GM23248 (cell line): ENCODE measurements around the gene TRPC4AP. TPM values are rescaled to one million over a fixed set of nuclear protein-coding genes. Genes with fewer than 3 reads are reported as not detected.

ENCODE experiments used
- DNase-seq: peaks from one replicate; pipeline ENCODE4 v3.0.0-alpha.2; 2015
- H2AFZ ChIP-seq: fragments of 200-600 bp; sonication (generic); 2 replicates; pipeline ENCODE4 v1.6.1; 2016; ENCODE audit warnings: antibody characterized with exemption
- H3F3A ChIP-seq: fragments of 200-600 bp; sonication (generic); 2 replicates; pipeline ENCODE4 v1.6.1; 2016; ENCODE audit warnings: mild to moderate bottlenecking, antibody characterized with exemption, mixed run types; ENCODE audit not compliant: insufficient read depth
- H3K27ac ChIP-seq: fragments of 200-600 bp; sonication (generic); 2 replicates; pipeline ENCODE4 v1.5.1; 2016; ENCODE audit warnings: mild to moderate bottlenecking
- H3K27me3 ChIP-seq: fragments of 200-600 bp; sonication (generic); replicated peaks from 2 replicates; pipeline ENCODE4 v1.6.1; 2016; ENCODE audit warnings: mild to moderate bottlenecking; ENCODE audit not compliant: insufficient read depth
- H3K36me3 ChIP-seq: fragments of 200-600 bp; sonication (generic); 2 replicates; pipeline ENCODE4 v1.6.1; 2016; ENCODE audit warnings: low read depth, mild to moderate bottlenecking
- H3K4me1 ChIP-seq: fragments of 200-600 bp; sonication (generic); 2 replicates; pipeline ENCODE4 v1.6.1; 2016; ENCODE audit warnings: mild to moderate bottlenecking; ENCODE audit not compliant: insufficient read depth
- H3K4me2 ChIP-seq: fragments of 200-600 bp; sonication (generic); one replicate; pipeline ENCODE4 v1.6.1; 2016; ENCODE audit warnings: mild to moderate bottlenecking; ENCODE audit not compliant: unreplicated experiment
- H3K4me3 ChIP-seq: fragments of 200-600 bp; sonication (generic); 2 replicates; pipeline ENCODE4 v1.5.1; 2016; ENCODE audit warnings: mild to moderate bottlenecking
- H3K79me2 ChIP-seq: fragments of 200-600 bp; sonication (generic); 2 replicates; pipeline ENCODE4 v1.6.1; 2016; ENCODE audit warnings: mild to moderate bottlenecking; ENCODE audit not compliant: insufficient read depth
- H3K9ac ChIP-seq: fragments of 200-600 bp; sonication (generic); 2 replicates; pipeline ENCODE4 v1.6.1; 2016; ENCODE audit warnings: mild to moderate bottlenecking
- H3K9me2 ChIP-seq: fragments of 200-600 bp; sonication (generic); 2 replicates; pipeline ENCODE4 v1.6.1; 2016; ENCODE audit warnings: mixed run types, mild to moderate bottlenecking, moderate library complexity; ENCODE audit not compliant: insufficient read depth
- H3K9me3 ChIP-seq: fragments of 200-600 bp; sonication (generic); one replicate; pipeline ENCODE4 v1.6.1; 2017; ENCODE audit warnings: low read depth
- H4K20me1 ChIP-seq: fragments of 200-600 bp; sonication (generic); 2 replicates; pipeline ENCODE4 v1.6.0; 2016; ENCODE audit not compliant: insufficient read depth
- EZH2 ChIP-seq: fragments of 200-600 bp; sonication (generic); IDR thresholded peaks from 2 replicates; pipeline ENCODE4 v1.6.1; 2018; ENCODE audit warnings: antibody characterized with exemption, mild to moderate bottlenecking; ENCODE audit not compliant: insufficient read depth, poor library complexity, severe bottlenecking
- EZH2phosphoT487 ChIP-seq: fragments of 200-600 bp; sonication (generic); IDR thresholded peaks from 2 replicates; pipeline ENCODE4 v1.6.1; 2018; ENCODE audit warnings: antibody characterized with exemption, moderate library complexity, mild to moderate bottlenecking, low read depth; ENCODE audit not compliant: insufficient read depth
- WGBS, 2 experiments: methylation state at CpG; one replicate each; pipeline ENCODE4 v1.1.6; 2015 to 2017; ENCODE audit warnings: low lambda C conversion rate in 2 of 2, low coverage in 1 of 2; ENCODE audit errors: missing lambda C conversion rate in 2 of 2; 5-methylcytosine and 5-hydroxymethylcytosine counted together
- in situ Hi-C: fragments of 300-500 bp; cut with MboI; formaldehyde crosslinking; loops from 2 replicates; pipeline ENCODE4 v1.15.0; 2020
- polyA plus RNA-seq: library from polyadenylated mRNA; unstranded; fragments of >200 nt; fragmentation: Nextera tagmentation; extraction: Ambion mirVana; gene quantifications from 2 replicates; pipeline ENCODE4 v1.2.1, GENCODE V29; 2016
- total RNA-seq: library from RNA; depleted of rRNA; stranded (reverse); fragments of >200 nt; shearing (Covaris generic); gene quantifications from 2 replicates; pipeline ENCODE4 v1.2.3, GENCODE V29; 2014

The TRPC4AP gene
- total and polyA plus RNA-seq, 2 experiments from 2014 or later = 63.4 to 92.7 TPM

- no peak overlapping the region for H3K27ac ChIP-seq
- no peak overlapping the region for H2AFZ ChIP-seq
- in situ Hi-C loops = no loop called here
- H3K36me3 ChIP-seq = no peaks in the 10 kb centered on the region
- no peaks in the 10 kb centered on the region for H3K4me1 ChIP-seq
- H3F3A ChIP-seq = no peaks in the 10 kb centered on the region
- no peaks in the 10 kb centered on the region for H3K9me3 ChIP-seq
- no peak for DNase-seq
- no peak overlapping the region for H3K4me3 ChIP-seq
- H3K9me2 ChIP-seq = no peaks in the 10 kb centered on the region
- H3K4me2 ChIP-seq = no peak overlapping the region
- H3K9ac ChIP-seq = no peak overlapping the region
- H3K79me2 ChIP-seq = no peaks in the 10 kb centered on the region
- no peaks in the 10 kb centered on the region for H4K20me1 ChIP-seq
- TF ChIP-seq EZH2 (no peak), EZH2phosphoT487 (no peak)
- peaks cover 9% of the 10 kb centered on the region; the same call in 1 of the 2 replicates for H3K27me3 ChIP-seq
- 60% methylated on average over 24 of the region's 24 CpGs for WGBS, 2 experiments
Observed at GRCh38 chr20:34986311-34987287, 106.0 kb downstream of the TRPC4AP start.

DNA sequence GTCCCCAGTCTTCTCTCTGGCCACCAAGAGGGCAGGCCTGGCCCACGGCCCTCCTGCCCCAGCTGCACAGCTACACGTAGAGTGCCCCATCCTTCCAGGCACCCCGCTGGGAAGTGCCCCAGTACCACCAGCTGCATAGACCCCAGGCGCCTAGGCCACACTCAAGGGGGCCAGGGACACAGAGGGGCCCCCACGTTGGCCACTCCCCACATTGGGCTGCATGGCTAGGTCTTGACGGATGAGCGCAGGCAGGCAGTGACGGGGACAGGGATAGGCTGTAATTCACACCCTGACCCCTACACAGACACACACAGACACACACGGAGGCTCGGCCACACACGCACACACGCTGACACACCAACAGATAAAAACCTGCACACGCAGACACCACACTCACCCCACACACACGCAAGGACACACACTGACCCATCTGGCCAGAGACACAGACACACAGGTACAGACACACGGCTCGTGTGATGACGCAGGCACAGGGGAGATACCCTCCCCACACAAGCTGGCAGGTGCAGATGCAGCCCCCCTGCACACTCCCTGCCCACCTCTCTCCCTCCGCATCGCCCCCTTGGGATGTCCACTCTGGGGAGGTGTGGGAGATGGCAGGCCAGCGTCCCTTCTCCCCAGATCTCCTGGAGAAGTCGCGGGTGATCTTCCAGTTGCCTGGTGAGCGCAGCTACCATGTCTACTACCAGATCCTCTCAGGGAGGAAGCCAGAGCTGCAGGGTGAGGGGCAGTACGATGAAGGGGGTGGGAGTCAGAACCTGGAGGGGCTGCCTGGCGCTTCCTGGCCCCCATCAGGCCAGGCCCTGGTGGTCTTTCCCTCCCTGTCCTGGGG lies 106.9 kb downstream of the TRPC4AP start:
- Histone ChIP-seq H3K79me2 (no peaks in the 10 kb centered on the region), H3K4me2 (no peak overlapping the region), H3K36me3 (no peaks in the 10 kb centered on the region), H3K9me2 (no peaks in the 10 kb centered on the region), H4K20me1 (no peaks in the 10 kb centered on the region), H3K27me3 (peaks cover 9% of the 10 kb centered on the region; the same call in 1 of the 2 replicates), H2AFZ (no peak overlapping the region), H3K4me3 (no peak overlapping the region), H3K27ac (no peak overlapping the region), H3F3A (no peaks in the 10 kb centered on the region), H3K9ac (no peak overlapping the region), H3K9me3 (no peaks in the 10 kb centered on the region), H3K4me1 (no peaks in the 10 kb centered on the region)
- WGBS, 2 experiments = 63 to 64% methylated on average over 22 to 25 of the region's 25 CpGs
- TF ChIP-seq EZH2 (no peak), EZH2phosphoT487 (no peak)
- no peak for DNase-seq
- in situ Hi-C loops = no loop called here

DNA sequence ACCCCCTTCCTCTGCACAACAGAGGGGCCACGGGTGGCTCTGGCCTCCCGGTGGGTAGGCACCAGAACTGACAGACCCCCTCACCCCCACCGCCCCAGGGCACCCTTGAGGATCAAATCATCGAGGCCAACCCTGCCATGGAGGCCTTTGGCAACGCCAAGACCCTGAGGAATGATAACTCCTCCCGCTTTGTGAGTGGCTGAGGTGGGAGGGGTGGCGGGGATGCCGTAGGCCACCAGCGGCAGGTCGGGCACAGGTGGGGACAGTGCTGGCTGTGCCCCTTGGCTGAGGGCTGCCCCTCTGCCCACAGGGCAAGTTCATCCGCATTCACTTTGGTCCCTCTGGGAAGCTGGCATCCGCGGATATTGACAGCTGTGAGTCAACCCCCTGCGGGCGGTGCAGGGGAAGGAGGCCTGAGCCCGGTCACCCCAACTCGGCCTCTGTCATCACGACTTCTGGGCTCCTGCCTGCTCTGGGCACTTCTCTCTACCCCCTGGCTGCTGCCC lies 107.8 kb downstream of the TRPC4AP start:
- Histone ChIP-seq H3F3A (no peaks in the 10 kb centered on the region), H4K20me1 (no peaks in the 10 kb centered on the region), H3K9me2 (no peaks in the 10 kb centered on the region), H3K36me3 (no peaks in the 10 kb centered on the region), H3K27ac (no peak overlapping the region), H3K4me1 (no peaks in the 10 kb centered on the region), H3K27me3 (peaks cover 9% of the 10 kb centered on the region; the same call in 1 of the 2 replicates), H2AFZ (no peak overlapping the region), H3K79me2 (no peaks in the 10 kb centered on the region), H3K9me3 (no peaks in the 10 kb centered on the region), H3K4me3 (no peak overlapping the region), H3K9ac (no peak overlapping the region), H3K4me2 (no peak overlapping the region)
- no peak for TF ChIP-seq EZH2
- TF ChIP-seq EZH2phosphoT487 = no peak
- DNase-seq = no peak
- in situ Hi-C loops = no loop called here
- 63 to 66% methylated on average over 16 to 18 of the region's 18 CpGs for WGBS, 2 experiments

DNA sequence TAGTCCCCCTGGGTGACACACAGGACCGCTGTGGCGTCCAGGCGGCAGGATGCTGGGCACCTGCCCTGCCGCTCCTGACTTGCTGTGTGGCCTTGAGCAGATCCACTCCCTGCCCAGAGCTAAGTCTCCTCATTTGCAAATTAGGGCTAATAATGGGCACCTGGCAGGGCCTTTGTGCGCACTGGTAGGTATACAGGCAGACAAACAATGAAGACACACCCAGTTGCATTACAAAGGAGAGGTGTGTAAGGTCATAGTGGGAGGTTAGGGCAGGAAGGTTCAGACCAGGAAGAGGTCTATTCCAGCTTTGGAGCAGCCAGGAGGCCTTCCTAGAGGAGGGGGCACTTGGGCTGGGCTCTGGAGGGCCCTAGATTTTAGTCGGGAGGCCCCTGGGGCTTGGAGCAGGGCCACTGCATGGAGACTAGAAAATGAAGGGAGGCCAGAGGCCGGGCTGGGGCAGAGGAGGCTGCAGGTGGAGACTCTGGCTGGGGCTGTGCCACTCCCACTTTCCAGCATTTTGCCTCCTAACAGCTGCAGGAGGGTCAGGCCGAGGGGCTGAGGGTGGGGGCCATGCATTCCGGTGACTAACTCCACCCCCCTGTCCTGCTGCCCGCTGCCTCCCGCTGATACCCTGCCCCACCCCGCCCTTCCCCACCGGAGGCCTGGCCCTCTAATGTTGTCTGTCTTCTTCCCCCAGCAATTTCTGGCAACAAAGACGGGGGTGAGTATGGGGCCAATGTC lies 108.4 kb downstream of the TRPC4AP start:
- H3K27ac ChIP-seq = no peak overlapping the region
- H3K79me2 ChIP-seq = no peaks in the 10 kb centered on the region
- H3F3A ChIP-seq = no peaks in the 10 kb centered on the region
- WGBS, 2 experiments = 15 to 18% methylated on average over 8 to 14 of the region's 14 CpGs
- no peak overlapping the region for H3K9ac ChIP-seq
- no peaks in the 10 kb centered on the region for H3K9me3 ChIP-seq
- no peak overlapping the region for H2AFZ ChIP-seq
- H3K4me1 ChIP-seq = no peaks in the 10 kb centered on the region
- no peak overlapping the region for H3K4me3 ChIP-seq
- H3K9me2 ChIP-seq = no peaks in the 10 kb centered on the region
- peaks cover 9% of the 10 kb centered on the region; the same call in 1 of the 2 replicates for H3K27me3 ChIP-seq
- in situ Hi-C loops = no loop called here
- no peak for DNase-seq
- no peak for TF ChIP-seq EZH2phosphoT487
- TF ChIP-seq EZH2 = no peak
- no peaks in the 10 kb centered on the region for H3K36me3 ChIP-seq
- H3K4me2 ChIP-seq = no peak overlapping the region
- H4K20me1 ChIP-seq = no peaks in the 10 kb centered on the region
